HG02588 (cell line): ENCODE data around the gene CA10.

Experiments used
- ATAC-seq: cut with Tn5 transposase; IDR thresholded peaks from one replicate; pipeline ENCODE4 v1.9.1; 2021; ENCODE audit warnings: mild to moderate bottlenecking, moderate library complexity; ENCODE audit not compliant: unreplicated experiment

The CA10 gene

GRCh38 chr17:52049051-52049450 lies 109.5 kb downstream of the CA10 start:
- no peak for ATAC-seq

GRCh38 chr17:52048137-52048898 lies 110.2 kb downstream of the CA10 start:
- ATAC-seq, result no peak

- ATAC-seq, result no peak
Measured at GRCh38 chr17:52047086-52047485, 111.4 kb downstream of the CA10 start.

GRCh38 chr17:52041123-52041617 lies 117.3 kb downstream of the CA10 start:
- ATAC-seq, result no peak

GRCh38 chr17:52036416-52036815 lies 122.1 kb downstream of the CA10 start:
- ATAC-seq, result no peak

GRCh38 chr17:52035336-52035915 lies 123.1 kb downstream of the CA10 start:
- no peak for ATAC-seq

GRCh38 chr17:52032454-52032853 lies 126.1 kb downstream of the CA10 start:
- ATAC-seq, result no peak

- ATAC-seq, result no peak
Measured at GRCh38 chr17:52030052-52030451, 128.5 kb downstream of the CA10 start.

GRCh38 chr17:52027620-52028295 lies 130.8 kb downstream of the CA10 start:
- ATAC-seq, result no peak

- ATAC-seq, result no peak
Measured at GRCh38 chr17:52027081-52027480, 131.4 kb downstream of the CA10 start.

- ATAC-seq, result no peak
Measured at GRCh38 chr17:52026075-52026474, 132.4 kb downstream of the CA10 start.

GRCh38 chr17:52025236-52025635 lies 133.3 kb downstream of the CA10 start:
- ATAC-seq, result no peak

- no peak for ATAC-seq
Measured at GRCh38 chr17:52024300-52024870, 134.1 kb downstream of the CA10 start.

GRCh38 chr17:52011064-52011463 lies 147.4 kb downstream of the CA10 start:
- ATAC-seq, result no peak

GRCh38 chr17:51999654-52000053 lies 158.9 kb downstream of the CA10 start:
- no peak for ATAC-seq

- ATAC-seq, result no peak
Measured at GRCh38 chr17:51997723-51998122, 160.8 kb downstream of the CA10 start.

- ATAC-seq, result no peak
Measured at GRCh38 chr17:51995797-51996403, 162.6 kb downstream of the CA10 start.

- no peak for ATAC-seq
Measured at GRCh38 chr17:51992864-51993416, 165.6 kb downstream of the CA10 start.

- ATAC-seq, result no peak
Measured at GRCh38 chr17:51971121-51971520, 187.4 kb downstream of the CA10 start.

GRCh38 chr17:51961689-51962088 lies 196.8 kb downstream of the CA10 start:
- no peak for ATAC-seq

- ATAC-seq, result no peak
Measured at GRCh38 chr17:51957786-51958185, 200.7 kb downstream of the CA10 start.
